K562 (cell line): ENCODE data around the gene PRPF8. TPM values are rescaled to one million over a fixed set of nuclear protein-coding genes. Genes with fewer than 3 reads are reported as not detected.

Experiments
- ARID1B ChIP-seq: fragments of 450-650 bp; IDR thresholded peaks from 2 replicates; pipeline ENCODE4 v1.6.1; 2016; ENCODE audit warnings: antibody characterized with exemption, mild to moderate bottlenecking, inconsistent platforms
- BHLHE40 ChIP-seq: IDR thresholded peaks from 2 replicates; pipeline ENCODE4 v1.6.1; 2011; ENCODE audit warnings: low read length, improper control_type of control experiment
- CBX2 ChIP-seq: fragments of 200-600 bp; sonication (generic); IDR thresholded peaks from one replicate; pipeline ENCODE4 v1.6.1; 2012; ENCODE audit warnings: mild to moderate bottlenecking, low read length, inconsistent platforms; ENCODE audit not compliant: insufficient read depth, poor library complexity, severe bottlenecking
- CEBPG ChIP-seq, 3 experiments: fragments of 200-800 bp in 1 of 3; sonication (Bioruptor generic) in 1 of 3; sonication (generic) in 1 of 3; formaldehyde crosslinking in 1 of 3; IDR thresholded peaks in 2 of 3; conservative IDR thresholded peaks in 1 of 3; 2 replicates each; pipeline versions ENCODE4 v1.6.1 to v1.8.0; 2016 to 2022; ENCODE audit warnings: missing compliant biosample characterization in 2 of 3, missing genetic modification characterization in 2 of 3, mild to moderate bottlenecking in 1 of 3, missing genetic modification reagents in 1 of 3
- COPS2 ChIP-seq: fragments of 450-650 bp; conservative IDR thresholded peaks from 2 replicates; pipeline ENCODE4 v1.6.1; 2016; ENCODE audit warnings: mild to moderate bottlenecking, moderate library complexity
- CREB5 ChIP-seq: fragments of 250-450 bp; sonication (Bioruptor Pico); IDR thresholded peaks from 2 replicates; pipeline ENCODE4 v1.5.0; 2020; ENCODE audit warnings: mild to moderate bottlenecking
- GTF2F1 ChIP-seq: IDR thresholded peaks from 2 replicates; pipeline ENCODE4 v1.6.1; 2011; ENCODE audit warnings: low read depth, low read length, improper control_type of control experiment
- HNRNPUL1 ChIP-seq: fragments of 200-400 bp; formaldehyde crosslinking; IDR thresholded peaks from 2 replicates; pipeline ENCODE4 v1.6.1; 2017; ENCODE audit warnings: low read length
- MCM7 ChIP-seq, 2 experiments: fragments of 450-650 bp; IDR thresholded peaks; 2 replicates each; pipeline ENCODE4 v1.6.1; 2016 to 2018
- NR0B1 ChIP-seq: fragments of 450-650 bp; IDR thresholded peaks from one replicate; pipeline ENCODE4 v1.6.1; 2018; ENCODE audit warnings: mild to moderate bottlenecking, moderate library complexity; ENCODE audit not compliant: partially characterized antibody
- POLR2AphosphoS2 ChIP-seq: IDR thresholded peaks from 2 replicates; pipeline ENCODE4 v1.6.1; 2012; ENCODE audit warnings: low read length, improper control_type of control experiment
- POLR3G ChIP-seq: IDR thresholded peaks from 2 replicates; pipeline ENCODE4 v1.6.1; 2011; ENCODE audit not compliant: insufficient read length, insufficient replicate concordance; ENCODE audit errors: extremely low read depth
- RNF2 ChIP-seq: sonication (generic); IDR thresholded peaks from 2 replicates; pipeline ENCODE4 v1.6.1; 2016
- SRSF3 ChIP-seq: fragments of 200-400 bp; formaldehyde crosslinking; IDR thresholded peaks from 2 replicates; pipeline ENCODE4 v1.6.1; 2016; ENCODE audit warnings: mild to moderate bottlenecking, low read length, moderate library complexity; ENCODE audit not compliant: insufficient read depth
- TAF15 ChIP-seq: fragments of 200-400 bp; formaldehyde crosslinking; IDR thresholded peaks from 2 replicates; pipeline ENCODE4 v1.6.1; 2017; ENCODE audit warnings: mild to moderate bottlenecking, low read depth, low read length, moderate library complexity
- TFAM ChIP-seq: fragments of 250-450 bp; sonication (Bioruptor Pico); conservative IDR thresholded peaks from 2 replicates; pipeline ENCODE4 v1.5.0; 2021; ENCODE audit warnings: mild to moderate bottlenecking, moderate library complexity
- ZBTB12 ChIP-seq: fragments of 250-450 bp; sonication (Bioruptor Pico); IDR thresholded peaks from 2 replicates; pipeline ENCODE4 v1.4.0; 2020
- ZFX ChIP-seq: sonication (generic); formaldehyde crosslinking; IDR thresholded peaks from 2 replicates; pipeline ENCODE4 v1.8.0; 2022; ENCODE audit warnings: mild to moderate bottlenecking, missing genetic modification reagents, moderate library complexity
- ZKSCAN3 ChIP-seq: fragments of 250-450 bp; sonication (Bioruptor Pico); IDR thresholded peaks from 2 replicates; pipeline ENCODE4 v1.4.0; 2020
- ZNF175 ChIP-seq: fragments of 200-800 bp; sonication (Bioruptor generic); IDR thresholded peaks from 2 replicates; pipeline ENCODE4 v1.6.1; 2016; ENCODE audit warnings: low read depth, mild to moderate bottlenecking, missing genetic modification characterization, missing compliant biosample characterization
- ZNF224 ChIP-seq: sonication (generic); formaldehyde crosslinking; IDR thresholded peaks from 2 replicates; pipeline ENCODE4 v1.8.0; 2022; ENCODE audit warnings: mild to moderate bottlenecking, missing genetic modification reagents
- ZNF24 ChIP-seq: fragments of 450-650 bp; IDR thresholded peaks from 2 replicates; pipeline ENCODE4 v1.6.1; 2016
- ZNF3 ChIP-seq: fragments of 250-450 bp; sonication (Bioruptor Pico); IDR thresholded peaks from 2 replicates; pipeline ENCODE4 v1.5.0; 2021; ENCODE audit warnings: mild to moderate bottlenecking, moderate library complexity
- ZNF347 ChIP-seq: fragments of 450-650 bp; formaldehyde crosslinking; IDR thresholded peaks from 2 replicates; pipeline ENCODE4 v1.4.0; 2020; ENCODE audit warnings: low read depth, mild to moderate bottlenecking, moderate library complexity
- polyA plus RNA-seq, 8 experiments: library from polyadenylated mRNA; depleted of rRNA in 4 of 8; stranded (reverse) in 5 of 8; unstranded in 3 of 8; fragments of >200 nt; fragmentation: Nextera tagmentation in 2 of 8; fragmentation: Illumina TruSeq in 1 of 8; extraction: Ambion mirVana in 2 of 8; extraction: Trizol in 1 of 8; gene quantifications; 2 replicates each; pipeline versions ENCODE4 v1.2.1 to v1.2.3, GENCODE V29; 2011 to 2014; ENCODE audit warnings: inconsistent platforms in 1 of 8, missing spikeins in 1 of 8
- total RNA-seq, 7 experiments: library from RNA; depleted of rRNA in 6 of 7; stranded (reverse); fragments of >200 nt in 6 of 7; fragmentation: Illumina TruSeq in 2 of 7; extraction: Trizol in 2 of 7; gene quantifications; 2 replicates each; pipeline versions ENCODE4 v1.2.1 to v1.2.3, GENCODE V29; 2011 to 2021; ENCODE audit warnings: low replicate concordance in 1 of 7
- TF ChIP-seq, protein P1 (sequence below): sonication (generic); formaldehyde crosslinking; IDR thresholded peaks from 2 replicates; pipeline ENCODE4 v1.8.0; 2022; ENCODE audit warnings: mild to moderate bottlenecking, missing genetic modification reagents

Gene PRPF8
- total and polyA plus RNA-seq, 9 of the 15 experiments (the other 6 are each of a cell fraction or from before 2014, with no cell fraction given) = 64.3 to 294 (median 85.9) TPM

- peak; percentile 73 for TF ChIP-seq RNF2
- no peak for TF ChIP-seq ZNF224
- TF ChIP-seq GTF2F1 = no peak
- no peak for TF ChIP-seq HNRNPUL1
- no peak for TF ChIP-seq CBX2
- TF ChIP-seq MCM7 (IDR thresholded peaks at IDR 0.05) = no peak
- TF ChIP-seq ZNF3 (CRISPR knock-in tag) = no peak
- no peak for TF ChIP-seq ZNF175 (CRISPR knock-in tag)
- no peak for TF ChIP-seq CREB5 (CRISPR knock-in tag)
- no peak for TF ChIP-seq COPS2
- TF ChIP-seq ZFX (CRISPR knock-in tag) = peak; percentile 65
- no peak for TF ChIP-seq ZNF347 (CRISPR knock-in tag)
- TF ChIP-seq POLR2AphosphoS2 = no peak; the same call in 1 of the 2 replicates
- no peak for TF ChIP-seq TFAM
- peak; percentile 90 for TF ChIP-seq BHLHE40
- TF ChIP-seq, protein P1, sequence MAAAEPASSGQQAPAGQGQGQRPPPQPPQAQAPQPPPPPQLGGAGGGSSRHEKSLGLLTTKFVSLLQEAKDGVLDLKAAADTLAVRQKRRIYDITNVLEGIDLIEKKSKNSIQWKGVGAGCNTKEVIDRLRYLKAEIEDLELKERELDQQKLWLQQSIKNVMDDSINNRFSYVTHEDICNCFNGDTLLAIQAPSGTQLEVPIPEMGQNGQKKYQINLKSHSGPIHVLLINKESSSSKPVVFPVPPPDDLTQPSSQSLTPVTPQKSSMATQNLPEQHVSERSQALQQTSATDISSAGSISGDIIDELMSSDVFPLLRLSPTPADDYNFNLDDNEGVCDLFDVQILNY (CRISPR knock-in tag) = no peak
- no peak for TF ChIP-seq ZBTB12 (CRISPR knock-in tag)
- no peak for TF ChIP-seq SRSF3
- TF ChIP-seq CEBPG (CRISPR knock-in tag; IDR thresholded peaks at IDR 0.05) = no peak
- no peak for TF ChIP-seq CEBPG (tag; conservative IDR thresholded peaks at IDR 0.05 in 1 of 2, IDR thresholded peaks at IDR 0.05 in 1 of 2)
- no peak for TF ChIP-seq NR0B1
- TF ChIP-seq ARID1B = peak; percentile 23; the same call in 1 of the 2 replicates
- no peak for TF ChIP-seq TAF15
- no peak for TF ChIP-seq POLR3G
- TF ChIP-seq ZKSCAN3 (CRISPR knock-in tag) = no peak
- TF ChIP-seq ZNF24 = no peak
Measured at GRCh38 chr17:1716912-1717695, 32.4 kb upstream of the PRPF8 start (continued).
